SU-DHL-6 (cell line): ENCODE measurements around the gene RNF144B.

Experiments used
- H2AFZ ChIP-seq: fragments of 200-600 bp; sonication (generic); 2 replicates; pipeline ENCODE4 v1.6.1; 2014; ENCODE audit warnings: low read depth, mild to moderate bottlenecking, moderate library complexity, mixed read lengths, antibody characterized with exemption, low read length; ENCODE audit not compliant: severe bottlenecking
- H3F3A ChIP-seq: fragments of 200-600 bp; shearing (Covaris generic); 2 replicates; pipeline ENCODE4 v1.6.0; 2016; ENCODE audit warnings: antibody characterized with exemption, mild to moderate bottlenecking; ENCODE audit not compliant: insufficient read depth
- H3K27ac ChIP-seq: fragments of 200-600 bp; sonication (generic); 2 replicates; pipeline ENCODE4 v1.5.1; 2016; ENCODE audit warnings: low read depth, mild to moderate bottlenecking, low read length, moderate library complexity, mixed read lengths
- H3K27me3 ChIP-seq: fragments of 200-600 bp; sonication (generic), shearing (Covaris generic); 2 replicates; pipeline ENCODE4 v1.6.0; 2014; ENCODE audit warnings: mild to moderate bottlenecking, low read length
- H3K36me3 ChIP-seq: fragments of 200-600 bp; sonication (generic); 2 replicates; pipeline ENCODE4 v1.6.1; 2014; ENCODE audit warnings: mild to moderate bottlenecking, low read length, mixed read lengths
- H3K4me2 ChIP-seq: fragments of 300-600, 200-600 bp; shearing (Covaris generic), sonication (generic); 2 replicates; pipeline ENCODE4 v1.6.0; 2014; ENCODE audit warnings: low read length, low read depth, mild to moderate bottlenecking; ENCODE audit not compliant: poor library complexity, severe bottlenecking
- H3K4me3 ChIP-seq: fragments of 200-600 bp; sonication (generic); 2 replicates; pipeline ENCODE4 v1.5.1; 2014; ENCODE audit warnings: antibody characterized with exemption, low read length, mild to moderate bottlenecking, mixed read lengths; ENCODE audit not compliant: insufficient read depth, poor library complexity, severe bottlenecking
- H3K79me2 ChIP-seq: fragments of 200-600 bp; sonication (generic); 2 replicates; pipeline ENCODE4 v1.6.1; 2014; ENCODE audit warnings: mild to moderate bottlenecking, low read length, moderate library complexity; ENCODE audit not compliant: insufficient read depth
- H3K9ac ChIP-seq: fragments of 200-600 bp; sonication (generic); 2 replicates; pipeline ENCODE4 v1.7.0; 2014; ENCODE audit warnings: mild to moderate bottlenecking, low read length
- H3K9me2 ChIP-seq: fragments of 200-600 bp; sonication (generic); replicated peaks from 2 replicates; pipeline ENCODE4 v1.6.1; 2014; ENCODE audit warnings: low read length; ENCODE audit not compliant: insufficient read depth
- H3K9me3 ChIP-seq: fragments of 200-600 bp; sonication (generic); 2 replicates; pipeline ENCODE4 v1.6.1; 2014; ENCODE audit warnings: low read length, mixed read lengths; ENCODE audit not compliant: insufficient read depth
- H4K20me1 ChIP-seq: fragments of 200-600 bp; sonication (generic); 2 replicates; pipeline ENCODE4 v1.6.1; 2014; ENCODE audit warnings: low read depth, mild to moderate bottlenecking, antibody characterized with exemption, low read length, moderate library complexity, mixed read lengths
- CTCF ChIP-seq: fragments of 200-600 bp; sonication (generic); IDR thresholded peaks from one replicate; pipeline ENCODE4 v1.5.1; 2017; ENCODE audit warnings: antibody characterized with exemption, mild to moderate bottlenecking, low read length, moderate library complexity; ENCODE audit not compliant: insufficient read depth, poor library complexity, severe bottlenecking
- EZH2phosphoT487 ChIP-seq: fragments of 200-600 bp; sonication (generic), shearing (Covaris generic); conservative IDR thresholded peaks from 2 replicates; pipeline ENCODE4 v1.6.1; 2018; ENCODE audit warnings: mild to moderate bottlenecking, antibody characterized with exemption, low read length, moderate library complexity, mixed read lengths

Gene RNF144B

GRCh38 chr6:18423426-18423825, 36.3 kb downstream of the RNF144B start:
- Histone ChIP-seq H3K27ac (no peak overlapping the region), H3K9ac (no peak overlapping the region), H3K4me3 (no peak overlapping the region), H3K4me2 (no peak overlapping the region), H3F3A (no peaks in the 10 kb centered on the region), H3K9me3 (no peaks in the 10 kb centered on the region), H3K79me2 (peaks cover 4% of the 10 kb centered on the region; the same call in 1 of the 2 replicates), H3K36me3 (no peaks in the 10 kb centered on the region), H4K20me1 (peaks cover under 1% of the 10 kb centered on the region; the same call in 1 of the 2 replicates), H2AFZ (no peak overlapping the region), H3K27me3 (no peaks in the 10 kb centered on the region), H3K9me2 (no peaks in the 10 kb centered on the region)
- TF ChIP-seq CTCF, result no peak
- no peak for TF ChIP-seq EZH2phosphoT487

- TF ChIP-seq CTCF (no peak), EZH2phosphoT487 (no peak)
- no peaks in the 10 kb centered on the region for H3F3A ChIP-seq
- H3K4me2 ChIP-seq, result no peak overlapping the region
- H3K9ac ChIP-seq, result no peak overlapping the region
- no peak overlapping the region for H3K27ac ChIP-seq
- no peak overlapping the region for H2AFZ ChIP-seq
- no peaks in the 10 kb centered on the region for H3K9me3 ChIP-seq
- no peaks in the 10 kb centered on the region for H3K9me2 ChIP-seq
- H3K36me3 ChIP-seq, result no peaks in the 10 kb centered on the region
- H3K4me3 ChIP-seq, result no peak overlapping the region
- H3K27me3 ChIP-seq, result no peaks in the 10 kb centered on the region
- no peaks in the 10 kb centered on the region; the same call in 1 of the 2 replicates for H4K20me1 ChIP-seq
- H3K79me2 ChIP-seq, result peaks cover 4% of the 10 kb centered on the region; the same call in 1 of the 2 replicates
Measured at GRCh38 chr6:18424201-18424600, 37.1 kb downstream of the RNF144B start.

GRCh38 chr6:18425218-18425617, 38.1 kb downstream of the RNF144B start:
- H3K27me3 ChIP-seq, result no peaks in the 10 kb centered on the region
- H3K4me2 ChIP-seq, result no peak overlapping the region
- H3K79me2 ChIP-seq, result peaks cover 4% of the 10 kb centered on the region; the same call in 1 of the 2 replicates

More at GRCh38 chr6:18425218-18425617, 38.1 kb downstream of the RNF144B start:
- Histone ChIP-seq H3K9me2 (no peaks in the 10 kb centered on the region), H3K27ac (no peak overlapping the region), H2AFZ (no peak overlapping the region), H3F3A (no peaks in the 10 kb centered on the region), H3K9me3 (no peaks in the 10 kb centered on the region), H3K9ac (no peak overlapping the region), H3K4me3 (no peak overlapping the region), H4K20me1 (no peaks in the 10 kb centered on the region; the same call in 1 of the 2 replicates), H3K36me3 (no peaks in the 10 kb centered on the region)
- TF ChIP-seq CTCF, result no peak
- TF ChIP-seq EZH2phosphoT487, result no peak
